GM18868 (cell line): Measurements from ENCODE around the gene BMP7.
"Not testable (repeated sequence)": the region's sequence is repeated elsewhere in the genome, so short reads cannot be mapped to it uniquely, and the experiment has no call there.

Source experiments
- ATAC-seq: cut with Tn5 transposase; IDR thresholded peaks from one replicate; pipeline ENCODE4 v1.9.1; 2021; ENCODE audit warnings: mild to moderate bottlenecking, moderate library complexity; ENCODE audit not compliant: unreplicated experiment

BMP7 gene

GRCh38 chr20:57195023-57195422 lies 71.4 kb downstream of the BMP7 start:
- no peak for ATAC-seq

DNA sequence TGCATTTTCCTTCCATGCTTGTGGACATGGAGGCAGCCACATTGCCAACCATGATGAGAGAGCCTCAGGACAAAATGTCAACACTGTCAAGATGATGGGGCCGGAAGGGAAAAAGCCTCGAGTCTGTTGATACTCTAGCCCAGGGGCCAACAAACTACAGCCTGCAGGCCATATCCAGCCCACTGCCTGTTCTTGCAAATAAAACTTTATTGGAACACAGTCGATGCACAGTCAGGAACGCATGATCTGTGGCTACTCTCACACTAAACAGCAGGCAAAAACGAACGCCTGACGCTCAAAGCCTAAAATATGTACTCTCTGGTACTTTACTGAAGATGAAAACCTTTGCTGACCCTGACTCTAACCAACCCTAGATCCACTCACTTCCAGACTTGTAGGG lies 72.3 kb downstream of the BMP7 start:
- no peak for ATAC-seq

DNA sequence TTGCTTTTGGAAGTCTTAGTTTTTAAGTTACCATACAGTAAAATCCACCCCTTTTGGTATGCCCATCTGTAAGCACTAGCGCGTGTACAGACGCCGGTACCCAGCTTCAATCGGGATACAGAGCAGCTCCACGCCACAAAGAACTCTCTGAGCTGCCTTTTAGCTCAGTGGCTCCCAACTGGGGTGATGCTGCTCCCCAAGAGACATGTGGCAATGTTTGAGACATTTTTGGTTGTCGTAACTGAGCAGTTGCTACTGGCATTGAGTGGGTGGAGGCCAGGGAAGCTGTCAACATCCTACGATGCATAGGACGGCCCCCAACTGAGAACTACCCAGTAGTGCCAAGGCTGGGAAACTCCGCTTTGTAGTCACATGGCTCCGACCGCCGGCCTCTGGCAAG lies 73.3 kb downstream of the BMP7 start:
- ATAC-seq, result no peak

GRCh38 chr20:57192311-57192710 lies 74.1 kb downstream of the BMP7 start:
- no peak for ATAC-seq

DNA sequence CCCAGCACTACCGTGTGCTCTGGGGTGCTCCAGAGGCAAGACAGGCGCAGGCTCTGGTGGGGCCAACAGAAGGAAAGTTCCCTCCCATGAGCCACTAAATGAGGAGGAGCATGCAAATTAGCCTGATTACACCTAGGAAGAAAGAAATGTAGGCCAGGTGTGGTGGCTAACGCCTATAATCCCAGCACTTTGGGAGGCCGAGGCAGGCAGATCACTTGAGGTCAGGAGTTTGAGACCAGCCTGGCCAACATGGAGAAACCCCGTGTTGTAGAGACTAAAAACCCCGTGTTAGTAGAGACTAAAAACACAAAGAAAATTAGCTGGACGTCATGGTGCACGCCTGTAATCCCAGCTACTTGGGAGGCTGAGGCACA lies 75.2 kb downstream of the BMP7 start:
- ATAC-seq, result not testable (repeated sequence)

GRCh38 chr20:57190536-57191264 lies 75.7 kb downstream of the BMP7 start:
- no peak for ATAC-seq

DNA sequence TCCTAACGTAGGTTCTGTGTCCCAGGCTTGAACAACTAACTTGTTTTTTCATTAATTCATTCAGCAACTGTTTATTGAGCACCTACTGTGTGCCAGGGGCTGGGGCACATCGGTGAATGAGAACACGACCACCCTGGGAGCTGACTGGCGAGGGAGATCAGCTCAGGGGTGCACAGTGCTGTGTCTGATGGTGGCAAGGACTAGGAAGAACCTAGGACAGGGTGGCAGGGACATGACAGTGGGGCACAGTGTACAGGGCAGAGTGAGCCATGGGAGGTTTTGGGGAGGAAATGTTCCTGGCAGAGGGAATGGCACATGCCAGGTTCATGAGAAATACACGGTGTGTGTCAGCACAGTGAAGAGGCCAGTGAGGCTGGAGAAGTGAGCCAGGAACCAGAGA lies 76.7 kb downstream of the BMP7 start:
- no peak for ATAC-seq

DNA sequence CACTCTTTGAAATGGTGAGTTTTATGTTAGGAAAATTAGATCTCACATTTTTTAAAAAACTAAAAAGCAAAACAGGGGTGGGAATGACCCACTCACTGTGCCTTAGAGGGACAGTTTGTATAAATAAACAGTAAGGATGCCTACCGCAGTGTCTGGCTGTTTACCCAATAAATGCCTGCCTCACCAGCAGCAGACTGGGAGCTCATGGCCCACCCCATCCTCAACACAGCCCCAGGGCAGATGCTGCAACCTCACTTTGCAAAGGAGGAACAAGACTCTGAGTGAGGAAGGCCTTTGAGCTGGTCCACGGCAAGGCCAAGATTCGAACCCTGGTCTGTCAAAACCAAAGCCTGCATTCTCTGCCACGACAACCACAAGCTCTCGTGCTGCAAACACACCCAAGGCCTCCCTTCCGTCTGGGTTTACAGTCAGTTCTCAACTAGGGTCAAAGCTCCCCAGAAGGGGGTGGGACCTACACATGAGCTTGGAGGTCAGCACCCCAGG lies 77.8 kb downstream of the BMP7 start:
- no peak for ATAC-seq

DNA sequence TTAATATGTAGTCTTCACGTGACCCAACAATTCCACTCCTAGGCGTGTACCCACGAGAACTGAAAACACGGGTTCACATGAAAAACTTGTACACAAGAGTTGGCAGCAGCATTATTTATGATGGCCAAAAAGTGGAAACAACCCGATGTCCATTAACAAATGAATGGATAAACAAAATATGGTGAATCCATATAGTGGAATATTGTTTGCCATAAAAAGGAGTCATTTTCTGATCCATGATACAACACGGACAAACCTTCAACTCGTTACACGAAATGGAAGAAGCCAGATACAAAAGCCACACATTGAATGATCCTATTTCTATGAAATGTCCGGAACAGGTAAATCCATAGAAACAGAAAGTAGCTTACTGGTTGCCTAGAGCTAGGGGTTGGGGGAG lies 78.4 kb downstream of the BMP7 start:
- no peak for ATAC-seq

DNA sequence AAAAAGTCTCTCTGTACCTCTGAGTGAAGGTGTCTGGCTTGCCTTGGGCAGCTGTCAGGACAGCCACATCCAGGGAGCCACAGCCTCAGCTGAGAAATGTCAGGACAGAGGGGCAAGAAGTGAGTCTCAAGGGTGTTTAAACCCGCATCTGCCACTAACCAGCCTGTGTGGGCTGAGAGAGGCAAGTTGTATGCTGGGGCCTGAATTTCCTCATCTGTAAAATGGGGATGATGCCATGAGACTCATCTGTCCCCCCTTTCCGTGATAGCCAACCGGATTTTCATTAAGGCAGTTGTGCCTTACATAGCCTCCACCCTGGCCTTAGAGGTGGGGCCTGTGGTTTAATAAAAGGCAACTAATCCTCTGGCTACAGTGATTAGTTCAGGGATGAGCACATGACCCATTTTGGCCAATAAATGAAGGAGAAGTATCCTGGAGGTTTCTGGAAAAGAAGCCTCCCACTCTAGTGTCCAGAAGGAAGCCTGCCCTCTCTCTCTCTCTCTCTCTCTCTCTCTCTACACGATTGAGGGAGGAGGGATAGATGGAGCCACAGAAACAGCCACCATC lies 79.3 kb downstream of the BMP7 start:
- no peak for ATAC-seq

- no peak for ATAC-seq
Measured at GRCh38 chr20:57186192-57186591, 80.2 kb downstream of the BMP7 start.

GRCh38 chr20:57185188-57185743 lies 81.2 kb downstream of the BMP7 start:
- ATAC-seq, result no peak

DNA sequence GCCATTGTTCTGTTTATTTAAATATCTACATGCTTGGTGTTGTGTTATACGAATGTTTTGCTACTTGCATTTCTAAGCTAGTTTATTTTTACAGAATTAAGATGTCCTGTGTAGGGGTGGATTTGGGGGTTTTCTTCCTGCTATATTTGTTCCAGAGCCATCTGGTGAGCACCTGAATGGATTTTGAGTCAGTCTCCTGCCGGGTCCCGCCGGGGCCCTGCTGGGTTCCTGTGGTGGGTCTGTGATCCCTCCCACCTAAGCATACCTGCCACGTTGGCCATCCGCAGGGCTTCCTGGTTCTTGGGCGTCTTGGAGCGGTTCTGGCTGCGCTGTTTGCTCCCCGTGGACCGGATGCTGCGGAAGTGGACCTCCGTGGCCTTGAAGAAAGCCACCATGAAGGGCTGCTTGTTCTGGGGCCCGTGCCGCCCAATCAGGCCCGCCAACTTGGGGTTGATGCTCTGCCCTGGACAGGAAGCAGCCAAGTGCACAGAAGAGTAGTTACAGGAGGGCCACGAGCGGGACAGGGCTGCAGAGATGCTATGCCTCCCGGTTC lies 82.9 kb downstream of the BMP7 start:
- no peak for ATAC-seq

DNA sequence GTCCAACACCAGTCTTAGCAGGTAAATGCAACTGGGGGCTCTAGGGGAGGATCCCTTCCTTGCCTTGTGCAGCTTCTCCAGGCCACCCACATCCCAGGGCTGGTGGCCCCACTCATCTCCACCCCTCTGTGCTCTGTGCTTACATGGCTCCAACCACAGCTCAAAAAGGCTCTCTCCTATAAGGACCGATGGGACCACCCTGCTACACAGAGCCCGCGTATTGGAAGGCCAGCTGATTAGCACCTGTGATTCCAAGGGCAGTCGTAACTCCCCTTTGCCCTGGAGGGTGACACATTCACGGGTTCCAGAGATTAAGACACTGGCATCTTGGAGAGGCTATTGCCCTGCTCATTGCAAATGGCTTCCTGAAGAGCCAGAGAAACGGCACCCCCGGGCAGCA lies 84.8 kb downstream of the BMP7 start:
- ATAC-seq, result no peak

- ATAC-seq, result no peak
Measured at GRCh38 chr20:57180954-57181353, 85.5 kb downstream of the BMP7 start.

DNA sequence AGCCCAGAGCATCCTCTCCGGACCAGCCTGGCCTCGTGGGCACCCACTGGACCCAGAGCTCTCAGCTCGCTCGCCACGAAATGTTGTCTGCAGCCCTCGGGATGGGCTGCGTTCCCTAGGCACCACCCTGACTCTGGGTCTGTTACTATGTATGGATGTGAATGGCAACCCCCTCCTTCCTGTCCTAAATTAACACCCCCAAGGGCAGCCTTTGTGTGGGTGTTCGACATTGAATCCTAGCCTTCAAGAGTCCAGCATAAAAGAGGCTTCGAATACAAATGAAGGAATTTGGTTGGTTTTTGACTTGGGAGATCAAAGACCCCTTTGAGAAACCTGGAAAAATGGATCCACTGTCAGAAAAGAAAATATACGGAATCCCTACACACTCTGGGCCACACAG lies 86.1 kb downstream of the BMP7 start:
- no peak for ATAC-seq

DNA sequence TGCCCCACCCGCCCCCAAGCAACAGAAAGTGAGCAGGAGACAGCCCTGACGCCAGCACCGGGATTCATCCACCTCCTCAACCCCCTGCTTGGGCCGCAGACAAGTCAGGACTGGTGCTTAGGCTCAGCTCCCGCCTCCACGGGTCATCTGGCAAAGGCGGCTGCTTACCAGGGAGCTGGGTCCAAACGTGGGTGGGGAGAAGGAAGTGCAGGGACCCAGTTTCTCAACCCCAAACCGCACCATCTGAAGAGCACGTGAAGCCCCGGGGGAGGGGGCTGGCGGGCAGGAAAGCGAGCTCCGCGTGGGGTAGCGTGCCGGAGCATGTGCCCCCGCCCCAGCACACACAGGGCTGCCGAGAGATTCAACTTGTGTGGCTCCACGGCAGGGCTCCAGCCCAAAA lies 87.2 kb downstream of the BMP7 start:
- no peak for ATAC-seq

DNA sequence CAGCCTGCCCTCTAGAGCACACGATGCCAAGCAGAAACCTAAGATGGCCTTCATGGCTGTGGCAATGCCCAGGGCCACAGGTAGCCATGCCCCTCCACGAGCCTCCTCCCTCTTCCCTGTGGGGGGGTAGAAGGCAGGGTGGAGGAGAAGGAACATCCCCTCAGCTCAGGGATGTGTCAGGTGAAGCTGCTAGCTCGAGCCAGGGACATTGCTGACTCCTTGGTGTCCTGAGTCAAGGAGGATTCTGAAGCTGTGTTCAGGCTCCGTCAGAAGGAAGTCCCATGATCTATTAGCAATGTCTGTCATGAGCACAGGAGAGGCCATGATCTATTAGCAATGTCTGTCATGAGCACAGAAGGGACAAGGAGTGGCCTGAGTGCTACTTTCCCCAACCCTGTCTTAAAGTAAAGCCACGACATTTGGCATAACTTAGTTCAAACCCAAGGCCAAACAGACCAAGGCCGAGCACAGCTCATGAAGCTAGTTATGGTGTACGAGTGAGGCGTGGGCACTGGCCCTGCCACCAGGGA lies 87.8 kb downstream of the BMP7 start:
- no peak for ATAC-seq

DNA sequence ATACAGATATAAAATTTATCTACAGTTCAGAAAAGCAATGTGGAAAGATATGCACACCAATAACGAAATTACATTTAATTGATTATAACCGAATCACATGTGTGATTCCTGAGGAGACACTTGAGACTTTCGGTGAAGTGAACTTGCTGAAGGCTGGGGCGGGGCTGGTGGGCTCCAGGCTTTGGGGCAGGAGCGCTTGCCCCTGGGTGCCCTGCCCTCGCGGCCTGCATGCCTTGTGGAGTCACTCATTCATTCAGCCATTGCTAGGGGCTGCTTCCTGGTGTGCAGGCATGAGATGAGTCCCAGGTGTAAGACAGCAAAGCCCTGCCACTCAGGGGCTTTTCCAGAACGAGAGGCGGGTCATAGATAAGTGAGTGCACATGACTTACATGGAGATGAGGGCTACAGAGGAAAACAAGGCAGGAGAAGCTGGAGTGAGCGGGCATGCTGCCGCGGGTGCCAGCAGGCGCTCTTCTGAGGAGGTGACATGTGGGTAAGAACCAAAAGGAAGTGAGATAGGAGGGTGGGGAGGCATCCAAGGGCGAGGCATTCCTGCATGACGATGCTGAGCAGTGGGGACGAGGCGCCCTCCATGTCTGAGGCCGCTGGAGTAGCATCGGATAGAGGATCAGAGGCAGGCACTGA lies 88.7 kb downstream of the BMP7 start:
- no peak for ATAC-seq

- ATAC-seq, result no peak
Measured at GRCh38 chr20:57176842-57177241, 89.6 kb downstream of the BMP7 start.

- ATAC-seq, result peak; percentile 66
Measured at GRCh38 chr20:57175397-57176010, 90.9 kb downstream of the BMP7 start.
